HepG2 (cell line): ENCODE data around the gene KLF12. TPM values are rescaled to one million over a fixed set of nuclear protein-coding genes. Genes with fewer than 3 reads are reported as not detected.

Experiments used
- ATAC-seq: fragments of 200-7000 bp; cut with Tn5 transposase; 3 replicates; pipeline ENCODE4 v1.9.1; 2020; ENCODE audit warnings: mild to moderate bottlenecking, moderate library complexity
- BruUV-seq: library from RNA; stranded (reverse); fragments of 400-500 nt; replicated peaks from 2 replicates; lab custom pipeline; 2021; lab: Mats Ljungman, UMichigan
- CTCF ChIA-PET: fragments of 300-600 bp; formaldehyde crosslinking; extraction: SDS; loops from one replicate; lab custom pipeline; 2021; ENCODE audit warnings: low total read pairs, inconsistent platforms, low intra/inter-chr PET ratio; lab: Yijun Ruan, JAX
- POLR2A ChIA-PET: fragments of 350-600 bp; sonication (Branson Sonifier 250); formaldehyde crosslinking; loops from one replicate; lab custom pipeline; 2020; ENCODE audit warnings: antibody characterized with exemption, inconsistent platforms; lab: Yijun Ruan, JAX
- DNase-seq: peaks from one replicate; pipeline ENCODE4 v3.0.0-alpha.2; 2015; ENCODE audit warnings: low spot score
- FAIRE-seq: peaks from 3 replicates; lab custom pipeline; 2011; peaks lifted over from hg19 to GRCh38; lab: Jason Lieb, UNC
- H2AFZ ChIP-seq: one replicate; pipeline ENCODE4 v1.6.1; 2011; ENCODE audit warnings: low read length, inconsistent platforms
- H3K27ac ChIP-seq: fragments of 300-600 bp; 3 replicates; pipeline ENCODE4 v1.8.0; 2011; ENCODE audit warnings: mixed run types, mild to moderate bottlenecking, mixed read lengths, low read length, inconsistent platforms; ENCODE audit not compliant: insufficient read depth; ENCODE audit errors: extremely low read length
- H3K27me3 ChIP-seq, 2 experiments: fragments of 200-600 bp in 1 of 2; 2 replicates in 1 of 2; 3 replicates in 1 of 2; pipeline versions ENCODE4 v1.6.0 to v1.8.0; 2011; ENCODE audit warnings: low read length in 2 of 2, mild to moderate bottlenecking in 2 of 2, moderate library complexity in 2 of 2, inconsistent platforms in 1 of 2; ENCODE audit not compliant: insufficient read depth in 2 of 2, control insufficient read depth in 1 of 2
- H3K36me3 ChIP-seq, 2 experiments: fragments of 200-600 bp in 1 of 2; replicated peaks in 1 of 2; 2 replicates in 1 of 2; 3 replicates in 1 of 2; pipeline versions ENCODE4 v1.5.1 to v1.8.0; 2011; ENCODE audit warnings: low read length in 2 of 2, inconsistent platforms in 1 of 2; ENCODE audit not compliant: insufficient read depth in 2 of 2, control insufficient read depth in 1 of 2
- H3K4me1 ChIP-seq: 2 replicates; pipeline ENCODE4 v1.5.1; 2012; ENCODE audit warnings: low read length, inconsistent platforms; ENCODE audit not compliant: insufficient read depth
- H3K4me2 ChIP-seq: 2 replicates; pipeline ENCODE4 v1.6.0; 2011; ENCODE audit warnings: low read depth, low read length, inconsistent platforms
- H3K4me3 ChIP-seq, 3 experiments: fragments of 200-600 bp in 1 of 3; sonication (generic), shearing (Covaris generic) in 1 of 3; replicated peaks in 1 of 3; 2 replicates each; pipeline ENCODE4 v1.5.1; 2011 to 2016; ENCODE audit warnings: low read length in 3 of 3, inconsistent platforms in 2 of 3, low read depth in 2 of 3, mild to moderate bottlenecking in 2 of 3, control low read depth in 1 of 3, mixed read lengths in 1 of 3; ENCODE audit not compliant: insufficient read depth in 1 of 3
- H3K79me2 ChIP-seq: one replicate; pipeline ENCODE4 v1.6.1; 2011; ENCODE audit warnings: low read length, inconsistent platforms; ENCODE audit not compliant: insufficient read depth
- H3K9ac ChIP-seq: 2 replicates; pipeline ENCODE4 v1.6.0; 2011; ENCODE audit warnings: mild to moderate bottlenecking, low read depth, low read length, inconsistent platforms; ENCODE audit not compliant: insufficient read depth
- H3K9me3 ChIP-seq: 2 replicates; pipeline ENCODE4 v1.5.1; 2012; ENCODE audit warnings: mild to moderate bottlenecking, low read length
- H4K20me1 ChIP-seq: 2 replicates; pipeline ENCODE4 v1.6.0; 2011; ENCODE audit warnings: inconsistent platforms, mild to moderate bottlenecking, low read length, moderate library complexity; ENCODE audit not compliant: insufficient read depth
- BCL6 ChIP-seq: IDR thresholded peaks from 2 replicates; pipeline ENCODE4 v1.6.1; 2016; ENCODE audit warnings: missing genetic modification reagents, missing compliant biosample characterization
- CTCF ChIP-seq: sonication (generic); formaldehyde crosslinking; IDR thresholded peaks from 2 replicates; pipeline ENCODE4 v1.5.0; 2020; ENCODE audit warnings: mild to moderate bottlenecking, missing genetic modification reagents, moderate library complexity
- HES4 ChIP-seq: sonication (generic); formaldehyde crosslinking; IDR thresholded peaks from 2 replicates; pipeline ENCODE4 v1.9.0; 2021; ENCODE audit warnings: mild to moderate bottlenecking, missing genetic modification reagents, borderline replicate concordance
- JDP2 ChIP-seq: sonication (generic); formaldehyde crosslinking; IDR thresholded peaks from 2 replicates; pipeline ENCODE4 v1.8.1; 2022; ENCODE audit warnings: missing genetic modification reagents, borderline replicate concordance
- KAT7 ChIP-seq: IDR thresholded peaks from 2 replicates; pipeline ENCODE4 v1.6.1; 2018; ENCODE audit warnings: borderline replicate concordance, missing compliant biosample characterization
- MAFG ChIP-seq: sonication (generic); formaldehyde crosslinking; IDR thresholded peaks from 2 replicates; pipeline ENCODE4 v1.5.1; 2020; ENCODE audit warnings: mild to moderate bottlenecking, missing genetic modification reagents
- NR3C1 ChIP-seq: sonication (generic); formaldehyde crosslinking; IDR thresholded peaks from 2 replicates; pipeline ENCODE4 v1.4.0; 2020; ENCODE audit warnings: missing genetic modification reagents
- RFXAP ChIP-seq: sonication (generic); formaldehyde crosslinking; IDR thresholded peaks from 2 replicates; pipeline ENCODE4 v1.4.0; 2020; ENCODE audit warnings: missing genetic modification reagents, borderline replicate concordance
- ZBTB34 ChIP-seq: sonication (generic); formaldehyde crosslinking; IDR thresholded peaks from 2 replicates; pipeline ENCODE4 v1.8.0; 2022; ENCODE audit warnings: mild to moderate bottlenecking, missing genetic modification reagents
- ZKSCAN8 ChIP-seq: IDR thresholded peaks from 2 replicates; pipeline ENCODE4 v1.6.1; 2016; ENCODE audit warnings: borderline replicate concordance, missing genetic modification reagents, missing compliant biosample characterization
- ZNF253 ChIP-seq: sonication (generic); formaldehyde crosslinking; IDR thresholded peaks from 2 replicates; pipeline ENCODE4 v1.8.0; 2022; ENCODE audit warnings: mild to moderate bottlenecking, missing genetic modification reagents, borderline replicate concordance
- ZNF33A ChIP-seq: sonication (generic); formaldehyde crosslinking; IDR thresholded peaks from 2 replicates; pipeline ENCODE4 v1.5.1; 2020; ENCODE audit warnings: missing genetic modification reagents, mild to moderate bottlenecking, moderate library complexity, borderline replicate concordance
- ZNF513 ChIP-seq: sonication (generic); formaldehyde crosslinking; conservative IDR thresholded peaks from 2 replicates; pipeline ENCODE4 v1.5.0; 2020; ENCODE audit warnings: missing genetic modification reagents
- ZNF768 ChIP-seq: sonication (generic); formaldehyde crosslinking; IDR thresholded peaks from 2 replicates; pipeline ENCODE4 v1.4.0; 2020; ENCODE audit warnings: missing genetic modification reagents
- ZZZ3 ChIP-seq: sonication (generic); formaldehyde crosslinking; IDR thresholded peaks from 2 replicates; pipeline ENCODE4 v1.4.0; 2020; ENCODE audit warnings: missing genetic modification reagents, mild to moderate bottlenecking, borderline replicate concordance
- in situ Hi-C: cut with HindIII; loops from 2 replicates; pipeline ENCODE4 v1.10.0; 2017; ENCODE audit warnings: low pct_unique_long_range_greater_than_20kb; ENCODE audit not compliant: extremely low pct_ligation_motif_present
- intact Hi-C: fragments of 100-400 bp; cut with micrococcal nuclease; formaldehyde crosslinking; loops from one replicate; pipeline ENCODE4 v1.10.0; 2022; ENCODE audit not compliant: unreplicated experiment
- polyA plus RNA-seq, 8 experiments: library from polyadenylated mRNA; depleted of rRNA in 3 of 8; stranded (reverse) in 7 of 8; unstranded in 1 of 8; fragments of >200 nt; fragmentation: Illumina TruSeq in 4 of 8; extraction: Trizol in 4 of 8; gene quantifications; 2 replicates each; pipeline versions ENCODE4 v1.2.1 to v1.2.3, GENCODE V29; 2011 to 2016; ENCODE audit warnings: low read depth in 4 of 8, missing spikeins in 1 of 8, mixed read lengths in 1 of 8; ENCODE audit not compliant: insufficient read depth in 1 of 8
- total RNA-seq, 5 experiments: library from RNA; depleted of rRNA; stranded (reverse); fragments of >200 nt; fragmentation: Illumina TruSeq; extraction: Trizol; gene quantifications; 2 replicates each; pipeline ENCODE4 v1.2.3, GENCODE V29; 2016; ENCODE audit warnings: low read depth in 1 of 5

The KLF12 gene
- total and polyA plus RNA-seq, 2 of the 13 experiments (the other 11 are each of a cell fraction or from before 2014, with no cell fraction given): 0.66 to 1.5 TPM

DNA sequence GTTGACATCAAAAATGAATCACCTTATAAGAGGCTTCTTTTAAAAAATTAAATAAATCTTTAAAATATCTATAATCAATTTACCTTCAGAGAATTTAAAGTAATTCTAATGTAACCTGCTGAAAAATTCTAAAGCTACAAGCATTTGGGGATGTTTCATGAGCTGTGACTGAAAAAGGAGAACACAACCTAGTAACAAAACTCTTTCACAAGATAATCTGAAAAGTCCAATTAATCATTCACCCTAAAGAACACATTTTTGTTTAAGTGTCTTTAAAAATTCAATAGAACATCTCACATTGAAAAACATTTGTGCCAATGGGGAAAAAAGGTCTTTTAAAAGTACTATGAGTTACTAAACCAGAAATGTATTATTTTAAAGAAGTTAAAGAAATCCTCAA lies 22.8 kb downstream of the KLF12 start:
- TF ChIP-seq ZNF768 (CRISPR knock-in tag) (no peak), JDP2 (CRISPR knock-in tag) (no peak), ZBTB34 (CRISPR knock-in tag) (no peak), RFXAP (CRISPR knock-in tag) (no peak), BCL6 (CRISPR knock-in tag) (no peak), ZNF33A (CRISPR knock-in tag) (no peak), CTCF (CRISPR knock-in tag) (no peak), ZNF253 (CRISPR knock-in tag) (no peak), NR3C1 (CRISPR knock-in tag) (no peak), ZKSCAN8 (CRISPR knock-in tag) (no peak), KAT7 (no peak), ZNF513 (CRISPR knock-in tag) (no peak), HES4 (no peak), MAFG (CRISPR knock-in tag) (no peak), ZZZ3 (CRISPR knock-in tag) (no peak)

More for the DNA sequence above, 22.8 kb downstream of the KLF12 start:
- Histone ChIP-seq H3K4me1 (peaks cover 37% of the 10 kb centered on the region), H4K20me1 (no peaks in the 10 kb centered on the region), H3K79me2 (no peaks in the 10 kb centered on the region), H3K36me3 (no peaks in the 10 kb centered on the region), H3K27ac (no peak overlapping the region), H3K4me2 (peak overlapping the region; percentile 43; the same call in 1 of the 2 replicates), H2AFZ (no peak overlapping the region), H3K9me3 (no peaks in the 10 kb centered on the region), H3K9ac (no peak overlapping the region), H3K27me3 (no peaks in the 10 kb centered on the region), H3K4me3 (peak overlapping the region in 1 of 3 experiments; percentile 28; a peak in 1 of 6 replicates)
- no peak for FAIRE-seq
- DNase-seq: no peak
- no peak for ATAC-seq
- in situ Hi-C loops: no loop called here
- BruUV-seq: no TSS peak
- CTCF ChIA-PET: no interaction called here
- POLR2A ChIA-PET: no interaction called here
- intact Hi-C loops: no loop called here
